ENCODE results near the gene SEZ6L2. TPM values are rescaled to one million over a fixed set of nuclear protein-coding genes. Genes with fewer than 3 reads are reported as not detected.

SEZ6L2 gene
- total RNA-seq, 2 experiments from 2014 or later, result 0.11 to 0.13 TPM

GRCh38 chr16:29927070-29927905 lies 27.9 kb upstream of the SEZ6L2 start:
- Mint-ChIP-seq H3K36me3 (ENCODE audit: low read depth) (peaks cover 15% of the 10 kb centered on the region), H3K4me1 (ENCODE audit: low read depth) (peaks cover 35% of the 10 kb centered on the region), H3K27me3 (no peaks in the 10 kb centered on the region), H3K4me3 (peak overlapping the region; percentile 90), H3K9me3 (no peaks in the 10 kb centered on the region), H3K27ac (peak overlapping the region; percentile 97)
- intact Hi-C loops (cut with micrococcal nuclease), result no loop called here
- no peak for ATAC-seq
- ChIA-PET POLR2A (interaction anchor here (0.6 to 3.9 kb wide), 17 partner anchors 11 to 264 kb away, joined by 3 to 18 read pairs (median 4); partner anchors contain the start of genes ASPHD1, SPN, TAOK2 and TMEM219), CTCF (interaction anchor here (0.7 to 2.1 kb wide), 4 partner anchors 11 to 119 kb away, joined by 3 to 7 read pairs (median 3); partner anchors contain the start of gene TAOK2)
- no peak for DNase-seq
- no peak for TF ChIP-seq CTCF (IDR thresholded peaks at IDR 0.05)

GRCh38 chr16:29926711-29927052 lies 27.3 kb upstream of the SEZ6L2 start:
- ATAC-seq (no peak), DNase-seq (no peak)
- H3K9me3 Mint-ChIP-seq, result no peaks in the 10 kb centered on the region
- peaks cover 17% of the 10 kb centered on the region for H3K36me3 Mint-ChIP-seq (ENCODE audit: low read depth)
- peak overlapping the region; percentile 97 for H3K27ac Mint-ChIP-seq
- no peak for TF ChIP-seq CTCF (IDR thresholded peaks at IDR 0.05)
- ChIA-PET CTCF (interaction anchor here (0.6 to 2.1 kb wide), 6 partner anchors 10 to 119 kb away, joined by 3 to 7 read pairs (median 3); partner anchors contain the start of genes TAOK2 and TMEM219), POLR2A (interaction anchor here (0.6 to 3.9 kb wide), 22 partner anchors 10 to 1954 kb away, joined by 3 to 18 read pairs (median 4); partner anchors contain the start of genes ASPHD1, HIRIP3, MVP and SPN)
- H3K4me3 Mint-ChIP-seq, result peak overlapping the region; percentile 90
- H3K4me1 Mint-ChIP-seq (ENCODE audit: low read depth), result peaks cover 36% of the 10 kb centered on the region
- H3K27me3 Mint-ChIP-seq, result no peaks in the 10 kb centered on the region
- intact Hi-C loops (cut with micrococcal nuclease), result no loop called here

- intact Hi-C loops (cut with micrococcal nuclease), result no loop called here
- Mint-ChIP-seq H3K9me3 (no peaks in the 10 kb centered on the region), H3K4me3 (peak within 1 kb of the TSS; percentile 90), H3K27ac (peak within 1 kb of the TSS; percentile 97), H3K4me1 (ENCODE audit: low read depth) (peaks cover 37% of the 10 kb centered on the region), H3K27me3 (no peaks in the 10 kb centered on the region), H3K36me3 (ENCODE audit: low read depth) (peaks cover 21% of the 10 kb centered on the region)
- ATAC-seq, result peak; percentile 92
- CTCF ChIA-PET, result interaction anchor here (0.6 to 2.1 kb wide), 8 partner anchors 10 to 95 kb away, joined by 3 to 7 read pairs (median 3); partner anchors contain the start of genes TAOK2 and TMEM219
- peak; percentile 86 for DNase-seq
- no peak for TF ChIP-seq CTCF (IDR thresholded peaks at IDR 0.05)
- POLR2A ChIA-PET, result interaction anchor here (0.6 to 3.9 kb wide), 28 partner anchors 9 to 1955 kb away, joined by 3 to 18 read pairs (median 4); partner anchors contain the start of genes ASPHD1, HIRIP3, MVP and SPN
These were observed 26.7 kb upstream of the SEZ6L2 start, which contains the start of gene KCTD13 for GRCh38 chr16:29925781-29926710. Gene KCTD13 (minus strand): TSS chr16:29926226. CDS start chr16:29926033, 193 bp downstream.

DNA sequence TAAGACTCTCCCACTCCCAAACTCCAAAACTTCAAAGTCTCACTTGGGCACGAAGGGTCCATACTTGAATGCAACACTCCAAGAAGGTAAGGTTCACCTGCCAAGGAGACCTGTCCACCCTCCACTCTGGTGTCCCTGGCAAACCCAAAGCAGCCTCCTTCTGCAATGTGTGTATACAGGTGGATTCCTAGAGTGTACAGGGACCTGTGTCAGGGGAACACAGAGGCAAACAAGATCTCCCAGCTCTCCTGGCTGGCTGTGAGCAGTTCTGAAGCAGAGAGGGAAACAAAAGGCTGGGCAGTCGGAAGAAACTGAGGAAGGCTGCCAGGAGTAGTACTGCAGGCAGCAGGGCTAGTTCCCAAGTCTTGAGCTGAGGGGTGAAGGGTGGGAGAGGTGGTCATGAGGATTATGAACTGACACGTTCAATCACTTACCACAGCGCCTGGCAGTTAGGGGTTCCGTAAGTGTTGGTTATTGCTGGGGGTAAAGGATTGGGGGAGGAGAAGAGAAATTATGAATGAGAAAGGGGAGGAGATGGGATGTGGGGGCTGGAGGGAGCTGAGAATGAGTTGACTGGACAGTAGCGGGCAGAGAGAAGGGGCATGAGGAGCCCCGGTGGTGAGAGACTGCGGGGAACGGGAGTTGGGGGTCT lies 25.9 kb upstream of the SEZ6L2 start:
- no peak for ATAC-seq
- TF ChIP-seq CTCF (IDR thresholded peaks at IDR 0.05), result no peak

More for the DNA sequence above, 25.9 kb upstream of the SEZ6L2 start:
- H3K27ac Mint-ChIP-seq, result peak overlapping the region; percentile 86
- no peaks in the 10 kb centered on the region for H3K27me3 Mint-ChIP-seq
- intact Hi-C loops (cut with micrococcal nuclease), result no loop called here
- peaks cover 45% of the 10 kb centered on the region for H3K4me1 Mint-ChIP-seq (ENCODE audit: low read depth)
- H3K36me3 Mint-ChIP-seq (ENCODE audit: low read depth), result peaks cover 29% of the 10 kb centered on the region
- ChIA-PET CTCF (interaction anchor here (0.9 to 1.4 kb wide), 4 partner anchors 13 to 96 kb away, joined by 3 read pairs; no protein-coding TSS in a partner anchor), POLR2A (interaction anchor here (0.7 to 3.9 kb wide), 14 partner anchors 9 to 223 kb away, joined by 3 to 18 read pairs (median 4); partner anchors contain the start of genes ASPHD1, HIRIP3, MVP and TMEM219)
- no peaks in the 10 kb centered on the region for H3K9me3 Mint-ChIP-seq
- H3K4me3 Mint-ChIP-seq, result peak overlapping the region; percentile 90
- peak; percentile 13 for DNase-seq
